ENCODE data around the gene CCNL2. TPM values are rescaled to one million over a fixed set of nuclear protein-coding genes. Genes with fewer than 3 reads are reported as not detected.
A peak's percentile ranks its signal among the peaks of the same experiment; 100 is the strongest.

The CCNL2 gene
- total and polyA plus RNA-seq, 2 experiments from 2014 or later, result 150 to 199 TPM

DNA sequence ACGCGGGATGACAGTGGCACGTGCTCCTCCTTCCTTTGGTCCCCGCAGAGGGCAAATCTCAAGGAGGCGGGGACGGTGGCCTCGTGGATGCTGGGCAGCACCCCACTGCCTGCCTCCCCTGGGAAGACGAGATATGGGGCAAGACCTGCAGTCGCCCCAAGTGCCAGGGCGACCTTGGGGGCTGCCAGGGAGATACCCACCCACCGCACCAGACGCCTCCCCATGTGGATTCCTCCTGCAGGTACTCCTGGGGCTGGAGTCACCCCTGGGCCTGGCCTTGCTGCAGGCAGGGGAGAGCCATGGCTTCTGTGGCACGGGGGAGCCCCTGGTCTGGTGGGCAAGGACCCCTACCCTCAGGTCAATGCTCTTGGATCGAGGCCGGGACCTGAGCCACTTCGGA, 18.3 kb downstream of the CCNL2 start:
- DNase-seq, result no peak
- in situ Hi-C loops (cut with MboI), result no loop called here

DNA sequence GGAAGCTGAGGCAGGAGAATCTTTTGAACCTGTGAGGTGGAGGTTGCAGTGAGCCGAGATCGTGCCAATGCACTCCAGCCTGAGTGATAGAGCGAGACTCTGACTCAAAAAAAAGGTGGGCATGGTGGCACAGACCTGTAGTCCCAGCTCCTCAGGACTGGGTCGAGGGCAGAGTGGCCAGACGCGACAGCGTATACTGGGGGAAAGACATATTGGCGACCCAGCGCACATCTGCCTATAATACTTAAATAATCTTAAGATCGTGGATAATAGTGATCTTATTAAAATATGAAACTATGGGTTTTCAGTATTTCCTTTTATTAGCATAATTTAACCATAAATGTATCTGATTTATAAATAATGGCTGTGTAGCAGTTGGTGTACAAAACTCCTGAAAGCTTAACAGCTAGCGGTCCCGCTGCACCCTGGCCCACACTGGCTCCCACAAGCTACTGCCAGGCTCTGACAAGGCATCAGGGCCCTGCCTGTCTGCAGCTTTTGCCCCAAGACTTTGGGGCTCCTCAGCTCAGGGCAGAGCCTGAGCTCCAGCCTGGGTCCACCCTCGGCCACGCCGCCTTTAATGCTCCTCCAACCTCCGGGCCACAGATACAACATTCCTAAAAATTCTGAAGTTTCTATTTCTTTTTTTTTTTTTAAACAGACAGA, 21.5 kb downstream of the CCNL2 start:
- DNase-seq, result no peak
- TF ChIP-seq EZH2phosphoT487 (IDR thresholded peaks at IDR 0.05; ENCODE audit: insufficient read depth, low read depth) (no peak), EZH2 (IDR thresholded peaks at IDR 0.05; ENCODE audit: insufficient read depth, poor library complexity, severe bottlenecking) (no peak)
- 0 out of 2 replicates have a peak, but pooled peaks cover 4% of the 10 kb centered on the region for H3K4me1 ChIP-seq (ENCODE audit: insufficient read depth)
- no peaks in the 10 kb centered on the region for H3K27me3 ChIP-seq (replicated peaks; ENCODE audit: insufficient read depth)
- no peaks in the 10 kb centered on the region for H3K36me3 ChIP-seq (ENCODE audit: low read depth)
- H3K4me3 ChIP-seq, result no peak overlapping the region
- in situ Hi-C loops (cut with MboI), result no loop called here
- H2AFZ ChIP-seq, result no peak overlapping the region
- H3K9ac ChIP-seq, result no peak overlapping the region
- H3K9me2 ChIP-seq (ENCODE audit: insufficient read depth), result no peaks in the 10 kb centered on the region
- H4K20me1 ChIP-seq (ENCODE audit: insufficient read depth), result no peaks in the 10 kb centered on the region
- H3K27ac ChIP-seq, result no peak overlapping the region
- H3K4me2 ChIP-seq (ENCODE audit: unreplicated experiment), result no peak overlapping the region
- H3K79me2 ChIP-seq (ENCODE audit: insufficient read depth), result peaks cover 44% of the 10 kb centered on the region
- 94 to 95% methylated on average over 16 of the region's 16 CpGs for WGBS, 2 experiments (ENCODE audit: low coverage in 1 of 2, low lambda C conversion rate in 2 of 2, missing lambda C conversion rate in 2 of 2)
- peaks cover 18% of the 10 kb centered on the region; the same call in 1 of the 2 replicates for H3F3A ChIP-seq (ENCODE audit: insufficient read depth)
- no peaks in the 10 kb centered on the region for H3K9me3 ChIP-seq (ENCODE audit: low read depth)

More for the DNA sequence above, 18.3 kb downstream of the CCNL2 start:
- TF ChIP-seq EZH2phosphoT487 (IDR thresholded peaks at IDR 0.05; ENCODE audit: insufficient read depth, low read depth), result no peak
- H3K4me3 ChIP-seq, result no peak overlapping the region
- WGBS, 2 experiments (ENCODE audit: low coverage in 1 of 2, low lambda C conversion rate in 2 of 2, missing lambda C conversion rate in 2 of 2), result 87 to 95% methylated on average over 13 to 16 of the region's 16 CpGs
- H2AFZ ChIP-seq, result no peak overlapping the region
- peaks cover 17% of the 10 kb centered on the region; the same call in 1 of the 2 replicates for H3F3A ChIP-seq (ENCODE audit: insufficient read depth)
- 0 out of 2 replicates have a peak, but pooled peaks cover 3% of the 10 kb centered on the region for H3K4me1 ChIP-seq (ENCODE audit: insufficient read depth)
- H3K9me3 ChIP-seq (ENCODE audit: low read depth), result no peaks in the 10 kb centered on the region
- no peak overlapping the region for H3K27ac ChIP-seq
- H3K36me3 ChIP-seq (ENCODE audit: low read depth), result 0 out of 2 replicates have a peak, but pooled peaks cover 4% of the 10 kb centered on the region
- H3K4me2 ChIP-seq (ENCODE audit: unreplicated experiment), result no peak overlapping the region
- no peaks in the 10 kb centered on the region for H3K27me3 ChIP-seq (replicated peaks; ENCODE audit: insufficient read depth)
- peaks cover 50% of the 10 kb centered on the region for H3K79me2 ChIP-seq (ENCODE audit: insufficient read depth)
- no peaks in the 10 kb centered on the region for H3K9me2 ChIP-seq (ENCODE audit: insufficient read depth)
- no peak overlapping the region for H3K9ac ChIP-seq
- H4K20me1 ChIP-seq (ENCODE audit: insufficient read depth), result no peaks in the 10 kb centered on the region

DNA sequence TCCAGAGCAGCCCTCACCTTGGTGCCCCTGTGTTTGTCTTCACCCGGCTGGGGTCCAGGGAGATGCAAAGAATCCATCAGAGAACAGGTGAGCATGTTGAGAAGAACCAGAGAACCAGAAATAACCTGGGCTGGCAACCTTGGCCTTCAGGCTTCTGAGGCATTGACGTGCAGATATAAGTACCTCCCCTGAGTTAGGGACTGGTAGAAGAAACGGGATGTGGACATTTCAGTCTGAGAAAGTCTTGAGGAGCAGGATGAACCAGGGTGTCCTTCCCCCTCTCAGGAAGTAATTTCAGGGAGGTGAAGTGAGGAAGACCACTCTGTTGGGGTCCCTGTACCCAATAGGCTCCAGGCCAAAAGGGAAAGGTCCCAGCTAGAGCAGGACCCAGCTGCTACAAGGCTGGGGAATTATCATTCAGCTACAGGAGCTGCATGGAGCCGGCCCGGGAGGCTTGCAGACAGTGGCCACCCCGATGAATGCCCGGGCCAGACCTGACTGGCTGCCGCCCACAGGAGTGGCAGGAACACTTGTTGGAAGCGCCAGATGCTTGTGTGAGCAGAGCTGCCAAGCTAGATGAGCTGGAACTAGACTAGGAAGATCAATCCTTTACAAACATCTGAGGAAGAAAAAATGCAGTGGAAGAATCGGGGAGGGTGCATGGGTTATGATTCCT, 22.4 kb downstream of the CCNL2 start:
- Histone ChIP-seq H2AFZ (no peak overlapping the region), H3F3A (ENCODE audit: insufficient read depth) (peaks cover 18% of the 10 kb centered on the region; the same call in 1 of the 2 replicates), H3K9me2 (ENCODE audit: insufficient read depth) (no peaks in the 10 kb centered on the region), H3K27me3 (replicated peaks; ENCODE audit: insufficient read depth) (no peaks in the 10 kb centered on the region), H3K9me3 (ENCODE audit: low read depth) (no peaks in the 10 kb centered on the region), H3K36me3 (ENCODE audit: low read depth) (no peaks in the 10 kb centered on the region), H3K4me1 (ENCODE audit: insufficient read depth) (peaks cover 9% of the 10 kb centered on the region), H3K79me2 (ENCODE audit: insufficient read depth) (peaks cover 47% of the 10 kb centered on the region), H3K9ac (0 out of 2 replicates have a peak overlapping the region, but pooled peaks have one; percentile 98), H3K4me2 (ENCODE audit: unreplicated experiment) (no peak overlapping the region), H4K20me1 (ENCODE audit: insufficient read depth) (no peaks in the 10 kb centered on the region), H3K27ac (no peak overlapping the region), H3K4me3 (no peak overlapping the region)
- peak; percentile 4 for DNase-seq
- in situ Hi-C loops (cut with MboI), result no loop called here
- WGBS, 2 experiments (ENCODE audit: low coverage in 1 of 2, low lambda C conversion rate in 2 of 2, missing lambda C conversion rate in 2 of 2), result 90% methylated on average over 10 of the region's 10 CpGs
- no peak for TF ChIP-seq EZH2 (IDR thresholded peaks at IDR 0.05; ENCODE audit: insufficient read depth, poor library complexity, severe bottlenecking)
- no peak for TF ChIP-seq EZH2phosphoT487 (IDR thresholded peaks at IDR 0.05; ENCODE audit: insufficient read depth, low read depth)

DNA sequence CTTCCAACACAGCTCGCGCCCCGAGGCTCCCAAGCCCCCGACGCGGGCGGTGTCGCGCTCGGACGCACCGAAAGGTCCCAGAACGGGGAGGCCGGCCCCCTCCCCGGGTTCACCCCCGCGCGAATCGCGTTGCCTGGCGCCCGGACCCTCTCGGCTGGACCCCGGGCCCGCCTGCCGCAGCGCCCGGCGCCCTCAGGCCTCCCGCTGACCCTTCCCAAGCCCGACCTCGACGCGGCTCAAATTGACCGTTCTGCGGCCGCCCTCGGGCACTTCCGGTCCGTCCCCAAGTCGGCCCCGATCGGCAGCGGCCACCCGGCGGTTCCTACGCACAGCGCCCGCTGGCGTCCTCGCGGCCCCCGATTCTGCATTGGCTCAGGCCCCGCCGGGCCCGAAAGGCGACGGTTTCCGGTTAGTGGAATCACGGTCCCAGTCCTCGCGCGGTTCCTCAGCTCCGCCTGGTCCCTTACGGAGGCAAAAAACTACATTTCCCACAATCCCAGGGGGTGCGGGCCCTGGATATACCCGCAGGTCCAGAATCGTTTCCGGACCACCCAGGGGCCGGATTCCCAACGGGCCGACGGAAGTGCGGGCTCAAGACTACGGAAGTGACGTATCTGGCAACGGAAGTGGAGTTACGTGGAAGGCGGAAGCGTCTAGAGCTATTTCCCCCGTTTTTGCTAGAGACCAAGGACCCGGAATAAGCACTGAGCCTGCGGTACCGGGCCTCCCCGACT, 24.0 kb downstream of the CCNL2 start, which contains the start of gene AURKAIP1:
TSS of gene AURKAIP1 (minus strand) at position 279 of the 734 bp plus-strand sequence. CDS start 451 bp downstream, outside the sequence.
- Histone ChIP-seq H2AFZ (peak within 1 kb of the TSS; percentile 58), H3K9me3 (ENCODE audit: low read depth) (no peaks in the 10 kb centered on the region)

More for the DNA sequence above, 24.0 kb downstream of the CCNL2 start, which contains the start of gene AURKAIP1:
- Histone ChIP-seq H3K27me3 (replicated peaks; ENCODE audit: insufficient read depth) (no peaks in the 10 kb centered on the region), H3K9me2 (ENCODE audit: insufficient read depth) (no peaks in the 10 kb centered on the region), H3K4me3 (peak within 1 kb of the TSS; percentile 85), H3K4me1 (ENCODE audit: insufficient read depth) (peaks cover 9% of the 10 kb centered on the region), H3K36me3 (ENCODE audit: low read depth) (no peaks in the 10 kb centered on the region), H3K27ac (peak within 1 kb of the TSS; percentile 93), H3K4me2 (ENCODE audit: unreplicated experiment) (peak within 1 kb of the TSS; percentile 95), H4K20me1 (ENCODE audit: insufficient read depth) (no peaks in the 10 kb centered on the region), H3F3A (ENCODE audit: insufficient read depth) (peaks cover 18% of the 10 kb centered on the region; the same call in 1 of the 2 replicates), H3K79me2 (ENCODE audit: insufficient read depth) (peaks cover 52% of the 10 kb centered on the region), H3K9ac (peak within 1 kb of the TSS; percentile 98)
- no peak for TF ChIP-seq EZH2phosphoT487 (IDR thresholded peaks at IDR 0.05; ENCODE audit: insufficient read depth, low read depth)
- TF ChIP-seq EZH2 (IDR thresholded peaks at IDR 0.05; ENCODE audit: insufficient read depth, poor library complexity, severe bottlenecking), result no peak
- in situ Hi-C loops (cut with MboI), result no loop called here
- 0 to 1% methylated on average over 67 to 84 of the region's 85 CpGs for WGBS, 2 experiments (ENCODE audit: low coverage in 1 of 2, low lambda C conversion rate in 2 of 2, missing lambda C conversion rate in 2 of 2)
- peak; percentile 100 for DNase-seq
